Neural progenitor cell (in vitro differentiated cells): ENCODE results near the gene LINC01488. TPM values are rescaled to one million over a fixed set of nuclear protein-coding genes. Genes with fewer than 3 reads are reported as not detected.

Source experiments
- DNase-seq: peaks from one replicate; pipeline ENCODE4 v3.0.0-alpha.2; 2016; ENCODE audit warnings: low spot score
- H2AFZ ChIP-seq: fragments of 200-600 bp; sonication (generic); replicated peaks from 2 replicates; pipeline ENCODE4 v1.6.1; 2016; ENCODE audit warnings: antibody characterized with exemption
- H3F3A ChIP-seq: fragments of 200-600 bp; sonication (generic); 2 replicates; pipeline ENCODE4 v1.6.1; 2016; ENCODE audit warnings: antibody characterized with exemption, low read depth
- H3K27ac ChIP-seq: fragments of 200-600 bp; sonication (generic); 2 replicates; pipeline ENCODE4 v1.5.1; 2016; ENCODE audit warnings: mild to moderate bottlenecking
- H3K27me3 ChIP-seq: fragments of 200-600 bp; sonication (generic); 2 replicates; pipeline ENCODE4 v1.6.1; 2016; ENCODE audit warnings: mild to moderate bottlenecking, moderate library complexity
- H3K36me3 ChIP-seq: fragments of 200-600 bp; sonication (generic); 2 replicates; pipeline ENCODE4 v1.5.1; 2016
- H3K4me1 ChIP-seq: fragments of 200-600 bp; sonication (generic); 2 replicates; pipeline ENCODE4 v1.6.1; 2016; ENCODE audit warnings: mixed run types
- H3K4me2 ChIP-seq: fragments of 200-600 bp; sonication (generic); 2 replicates; pipeline ENCODE4 v1.6.1; 2016
- H3K4me3 ChIP-seq: fragments of 200-600 bp; sonication (generic); 2 replicates; pipeline ENCODE4 v1.5.1; 2016
- H3K79me2 ChIP-seq: fragments of 200-600 bp; sonication (generic); 2 replicates; pipeline ENCODE4 v1.6.1; 2016; ENCODE audit warnings: low read depth
- H3K9ac ChIP-seq: fragments of 200-600 bp; sonication (generic); 2 replicates; pipeline ENCODE4 v1.6.1; 2016
- H3K9me3 ChIP-seq: fragments of 200-600 bp; sonication (generic); 2 replicates; pipeline ENCODE4 v1.5.1; 2016; ENCODE audit warnings: low read depth
- H4K20me1 ChIP-seq: fragments of 200-600 bp; sonication (generic); 2 replicates; pipeline ENCODE4 v1.6.1; 2016; ENCODE audit warnings: low read depth
- H3K27ac Mint-ChIP-seq: 3 replicates; pipeline ENCODE4 v1.8.0; 2021; ENCODE audit warnings: mixed read lengths
- H3K27me3 Mint-ChIP-seq: 2 replicates; pipeline ENCODE4 v1.8.0; 2022; ENCODE audit warnings: low read depth, mild to moderate bottlenecking, inconsistent platforms, moderate library complexity, mixed read lengths; ENCODE audit not compliant: insufficient read depth
- H3K36me3 Mint-ChIP-seq: 3 replicates; pipeline ENCODE4 v1.8.0; 2021; ENCODE audit warnings: mixed read lengths
- H3K4me1 Mint-ChIP-seq: 3 replicates; pipeline ENCODE4 v1.8.0; 2021; ENCODE audit warnings: mixed read lengths
- H3K4me3 Mint-ChIP-seq: 3 replicates; pipeline ENCODE4 v1.8.0; 2021; ENCODE audit warnings: mild to moderate bottlenecking, moderate library complexity, mixed read lengths
- H3K9me3 Mint-ChIP-seq: 3 replicates; pipeline ENCODE4 v1.8.0; 2020; ENCODE audit warnings: mixed read lengths
- EZH2 ChIP-seq: fragments of 200-600 bp; sonication (generic); IDR thresholded peaks from 2 replicates; pipeline ENCODE4 v1.6.1; 2017; ENCODE audit warnings: antibody characterized with exemption, mild to moderate bottlenecking, moderate library complexity
- EZH2phosphoT487 ChIP-seq: fragments of 200-600 bp; sonication (generic); IDR thresholded peaks from 2 replicates; pipeline ENCODE4 v1.6.1; 2017; ENCODE audit warnings: antibody characterized with exemption
- total RNA-seq: library from RNA; depleted of rRNA; stranded (reverse); fragments of >200 nt; gene quantifications from 2 replicates; pipeline ENCODE4 v1.2.3, GENCODE V29; 2015; ENCODE audit warnings: low replicate concordance
- TF ChIP-seq, protein P1 (sequence below): fragments of 200-600 bp; sonication (generic); IDR thresholded peaks from 2 replicates; pipeline ENCODE4 v1.5.1; 2017; ENCODE audit warnings: antibody characterized with exemption, mild to moderate bottlenecking

Gene LINC01488
- total RNA-seq, 1 donor from 2014 or later: 0.09 TPM

DNA sequence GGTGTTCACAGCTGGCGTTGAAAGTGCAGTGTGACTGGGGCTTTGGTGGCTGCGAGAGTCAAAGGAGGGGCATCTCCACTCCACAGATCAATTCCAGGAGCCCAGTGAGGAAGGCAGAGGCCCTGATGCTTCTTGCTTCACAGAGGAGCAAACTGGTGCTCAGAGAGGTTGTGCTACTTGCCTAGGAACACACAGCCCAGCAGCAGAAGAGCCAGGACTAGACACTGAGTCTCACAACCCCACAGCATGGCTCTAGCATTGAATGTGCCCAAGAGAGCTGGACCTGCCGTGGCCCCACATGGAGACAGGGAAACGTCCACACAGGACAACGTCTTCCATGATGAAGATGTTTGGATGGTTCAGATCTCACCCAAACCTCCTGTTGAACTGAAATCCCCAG, 33.3 kb downstream of the LINC01488 start:
- peaks cover 3% of the 10 kb centered on the region for H3K4me1 Mint-ChIP-seq
- H3K9me3 ChIP-seq: no peaks in the 10 kb centered on the region
- H3K4me3 Mint-ChIP-seq: no peak overlapping the region
- no peak overlapping the region for H3K4me2 ChIP-seq
- no peaks in the 10 kb centered on the region for H3K27me3 ChIP-seq
- no peak overlapping the region for H2AFZ ChIP-seq
- H3K4me1 ChIP-seq: no peaks in the 10 kb centered on the region
- no peaks in the 10 kb centered on the region for H3K79me2 ChIP-seq
- DNase-seq: no peak
- TF ChIP-seq, protein P1, sequence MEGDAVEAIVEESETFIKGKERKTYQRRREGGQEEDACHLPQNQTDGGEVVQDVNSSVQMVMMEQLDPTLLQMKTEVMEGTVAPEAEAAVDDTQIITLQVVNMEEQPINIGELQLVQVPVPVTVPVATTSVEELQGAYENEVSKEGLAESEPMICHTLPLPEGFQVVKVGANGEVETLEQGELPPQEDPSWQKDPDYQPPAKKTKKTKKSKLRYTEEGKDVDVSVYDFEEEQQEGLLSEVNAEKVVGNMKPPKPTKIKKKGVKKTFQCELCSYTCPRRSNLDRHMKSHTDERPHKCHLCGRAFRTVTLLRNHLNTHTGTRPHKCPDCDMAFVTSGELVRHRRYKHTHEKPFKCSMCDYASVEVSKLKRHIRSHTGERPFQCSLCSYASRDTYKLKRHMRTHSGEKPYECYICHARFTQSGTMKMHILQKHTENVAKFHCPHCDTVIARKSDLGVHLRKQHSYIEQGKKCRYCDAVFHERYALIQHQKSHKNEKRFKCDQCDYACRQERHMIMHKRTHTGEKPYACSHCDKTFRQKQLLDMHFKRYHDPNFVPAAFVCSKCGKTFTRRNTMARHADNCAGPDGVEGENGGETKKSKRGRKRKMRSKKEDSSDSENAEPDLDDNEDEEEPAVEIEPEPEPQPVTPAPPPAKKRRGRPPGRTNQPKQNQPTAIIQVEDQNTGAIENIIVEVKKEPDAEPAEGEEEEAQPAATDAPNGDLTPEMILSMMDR: no peak
- TF ChIP-seq EZH2phosphoT487 (no peak), EZH2 (no peak)
- H3K27ac ChIP-seq: no peak overlapping the region
- H3K27ac Mint-ChIP-seq: no peak overlapping the region
- H3F3A ChIP-seq: no peaks in the 10 kb centered on the region
- H3K9ac ChIP-seq: no peak overlapping the region
- H3K4me3 ChIP-seq: no peak overlapping the region
- peaks cover 4% of the 10 kb centered on the region for H3K9me3 Mint-ChIP-seq
- no peaks in the 10 kb centered on the region for H4K20me1 ChIP-seq
- H3K27me3 Mint-ChIP-seq: peaks cover 19% of the 10 kb centered on the region
- H3K36me3 Mint-ChIP-seq: no peaks in the 10 kb centered on the region
- H3K36me3 ChIP-seq: no peaks in the 10 kb centered on the region

DNA sequence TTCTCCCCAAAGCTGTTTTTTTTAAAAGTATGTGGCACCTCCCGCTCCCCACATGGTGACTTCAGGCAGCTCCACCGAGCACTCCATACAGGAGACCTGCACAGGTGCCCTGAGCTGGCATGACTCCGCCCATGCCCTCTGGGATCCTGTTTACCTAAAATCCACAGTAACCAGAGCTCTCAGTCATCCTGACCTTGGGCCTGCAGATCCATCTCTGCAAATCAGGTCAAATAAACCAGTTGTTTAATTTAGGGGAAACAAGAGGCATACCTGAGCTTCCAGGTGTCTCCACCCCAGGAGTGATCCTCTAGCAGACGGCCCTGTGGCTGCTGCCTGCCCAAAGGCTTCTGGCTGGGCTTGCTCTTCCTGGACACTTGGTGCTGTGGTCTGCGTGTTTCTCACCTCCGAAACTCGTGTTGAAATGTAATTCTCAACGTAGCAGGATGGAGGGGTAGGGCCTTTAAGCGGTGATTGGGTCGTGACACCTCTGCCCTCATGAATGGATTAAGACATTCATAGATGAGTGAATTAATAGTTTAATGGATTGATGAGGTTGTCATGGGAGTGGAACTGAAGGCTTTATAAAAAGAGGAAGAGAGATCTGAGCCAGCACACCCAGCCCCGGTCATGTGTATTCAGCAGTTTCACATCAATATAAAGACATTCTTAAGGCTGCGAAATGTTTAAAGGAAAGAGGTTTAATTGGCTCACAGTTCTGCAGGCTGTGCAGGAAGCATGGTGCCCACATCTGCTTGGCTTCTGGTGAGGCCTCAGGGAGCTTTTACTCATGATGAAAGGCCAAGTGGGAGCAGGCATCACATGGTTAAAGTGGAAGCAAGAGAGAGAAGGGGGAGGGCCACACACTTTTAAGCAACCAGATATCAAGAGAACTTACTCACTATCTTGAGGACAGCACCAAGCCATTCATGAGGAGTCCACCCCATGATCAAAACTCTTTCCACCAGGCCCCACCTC, 34.1 kb downstream of the LINC01488 start:
- Histone ChIP-seq H3K4me1 (no peaks in the 10 kb centered on the region), H3K79me2 (no peaks in the 10 kb centered on the region), H4K20me1 (no peaks in the 10 kb centered on the region), H3K4me2 (no peak overlapping the region), H3K27me3 (no peaks in the 10 kb centered on the region), H3K36me3 (no peaks in the 10 kb centered on the region), H3K27ac (no peak overlapping the region), H3K9ac (no peak overlapping the region), H3K9me3 (no peaks in the 10 kb centered on the region), H3K4me3 (no peak overlapping the region), H3F3A (no peaks in the 10 kb centered on the region), H2AFZ (no peak overlapping the region)
- no peak overlapping the region for H3K27ac Mint-ChIP-seq
- peaks cover 21% of the 10 kb centered on the region for H3K27me3 Mint-ChIP-seq
- TF ChIP-seq EZH2: no peak
- TF ChIP-seq, protein P1: no peak
- TF ChIP-seq EZH2phosphoT487: no peak
- peaks cover 3% of the 10 kb centered on the region for H3K4me1 Mint-ChIP-seq
- H3K4me3 Mint-ChIP-seq: no peak overlapping the region
- peaks cover 4% of the 10 kb centered on the region for H3K9me3 Mint-ChIP-seq
- DNase-seq: no peak
- no peaks in the 10 kb centered on the region for H3K36me3 Mint-ChIP-seq

DNA sequence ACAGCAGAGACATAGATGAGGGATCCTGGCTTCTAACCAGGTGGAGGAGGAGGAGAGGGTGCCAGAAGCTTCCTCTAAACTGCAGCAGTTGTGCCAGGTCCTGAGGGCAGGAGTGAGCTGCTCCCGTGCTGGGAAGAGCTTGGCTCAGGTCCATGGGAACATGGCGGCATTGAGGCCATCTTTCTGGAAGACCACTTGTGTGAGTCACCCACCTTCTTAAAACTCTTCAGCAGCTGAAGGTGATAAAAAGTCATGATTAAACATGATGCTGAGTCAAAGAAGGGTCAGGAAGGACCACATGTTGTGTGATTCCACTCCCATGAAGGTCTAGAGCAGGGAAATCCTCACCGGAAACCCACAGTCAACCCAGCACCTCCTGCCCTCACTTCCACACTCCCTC, 35.1 kb downstream of the LINC01488 start:
- Mint-ChIP-seq H3K36me3 (no peaks in the 10 kb centered on the region), H3K9me3 (peaks cover 4% of the 10 kb centered on the region), H3K27me3 (peaks cover 23% of the 10 kb centered on the region), H3K27ac (peak overlapping the region; percentile 72), H3K4me3 (peak overlapping the region; percentile 44), H3K4me1 (peaks cover under 1% of the 10 kb centered on the region)
- H3K36me3 ChIP-seq: no peaks in the 10 kb centered on the region
- H3K9me3 ChIP-seq: no peaks in the 10 kb centered on the region
- no peak overlapping the region for H2AFZ ChIP-seq
- H3K4me1 ChIP-seq: no peaks in the 10 kb centered on the region
- H3K79me2 ChIP-seq: no peaks in the 10 kb centered on the region
- no peak overlapping the region for H3K27ac ChIP-seq
- no peaks in the 10 kb centered on the region for H4K20me1 ChIP-seq
- TF ChIP-seq, protein P1: no peak
- TF ChIP-seq EZH2: no peak
- no peak for TF ChIP-seq EZH2phosphoT487
- no peaks in the 10 kb centered on the region for H3F3A ChIP-seq
- H3K4me3 ChIP-seq: no peak overlapping the region
- no peak overlapping the region for H3K4me2 ChIP-seq
- H3K27me3 ChIP-seq: no peaks in the 10 kb centered on the region
- no peak overlapping the region for H3K9ac ChIP-seq
- no peak for DNase-seq
